ENCODE results near the gene MRPS6.

The MRPS6 gene

GRCh38 chr21:34148826-34149558, 75.6 kb downstream of the MRPS6 start:
- DNase-seq (ENCODE audit: low read depth) = no peak
- TF ChIP-seq MAX (IDR thresholded peaks at IDR 0.05; ENCODE audit: low read depth, low read length) (no peak), CTCF (IDR thresholded peaks at IDR 0.05; ENCODE audit: low read depth, low read length) (no peak), MYC (IDR thresholded peaks at IDR 0.05; ENCODE audit: low read depth, low read length) (no peak)
- H3K4me3 ChIP-seq (ENCODE audit: low read depth, low read length) = no peak overlapping the region

GRCh38 chr21:34152500-34152899, 79.1 kb downstream of the MRPS6 start:
- TF ChIP-seq POLR2A (IDR thresholded peaks at IDR 0.05; ENCODE audit: extremely low read depth, insufficient read length) (no peak), CTCF (IDR thresholded peaks at IDR 0.05; ENCODE audit: low read depth, low read length) (no peak), MYC (IDR thresholded peaks at IDR 0.05; ENCODE audit: low read depth, low read length) (no peak), MAX (IDR thresholded peaks at IDR 0.05; ENCODE audit: low read depth, low read length) (no peak)
- DNase-seq (ENCODE audit: low read depth) = no peak
- H3K4me3 ChIP-seq (ENCODE audit: low read depth, low read length) = no peak overlapping the region

- no peak for DNase-seq (ENCODE audit: low read depth)
- no peak overlapping the region for H3K4me3 ChIP-seq (ENCODE audit: low read depth, low read length)
- TF ChIP-seq MAX (IDR thresholded peaks at IDR 0.05; ENCODE audit: low read depth, low read length) (no peak), MYC (IDR thresholded peaks at IDR 0.05; ENCODE audit: low read depth, low read length) (no peak), CTCF (IDR thresholded peaks at IDR 0.05; ENCODE audit: low read depth, low read length) (no peak), POLR2A (IDR thresholded peaks at IDR 0.05; ENCODE audit: extremely low read depth, insufficient read length) (no peak)
These were observed 81.5 kb downstream of the MRPS6 start for GRCh38 chr21:34154878-34155277.

- no peak for DNase-seq (ENCODE audit: low read depth)
- TF ChIP-seq MYC (IDR thresholded peaks at IDR 0.05; ENCODE audit: low read depth, low read length) = no peak
- no peak for TF ChIP-seq POLR2A (IDR thresholded peaks at IDR 0.05; ENCODE audit: extremely low read depth, insufficient read length)
- no peak for TF ChIP-seq CTCF (IDR thresholded peaks at IDR 0.05; ENCODE audit: low read depth, low read length)
- no peak for TF ChIP-seq MAX (IDR thresholded peaks at IDR 0.05; ENCODE audit: low read depth, low read length)
- H3K4me3 ChIP-seq (ENCODE audit: low read depth, low read length) = no peak overlapping the region
These were observed 83.6 kb downstream of the MRPS6 start for GRCh38 chr21:34156957-34157356.

GRCh38 chr21:34157521-34157920, 84.1 kb downstream of the MRPS6 start:
- no peak for DNase-seq (ENCODE audit: low read depth)
- no peak overlapping the region for H3K4me3 ChIP-seq (ENCODE audit: low read depth, low read length)
- TF ChIP-seq MAX (IDR thresholded peaks at IDR 0.05; ENCODE audit: low read depth, low read length) (no peak), CTCF (IDR thresholded peaks at IDR 0.05; ENCODE audit: low read depth, low read length) (no peak), POLR2A (IDR thresholded peaks at IDR 0.05; ENCODE audit: extremely low read depth, insufficient read length) (no peak), MYC (IDR thresholded peaks at IDR 0.05; ENCODE audit: low read depth, low read length) (no peak)

Measured in NB4 (cell line).